GM11168 (cell line): Measurements from ENCODE around the gene PRKAA1.
"Not testable (repeated sequence)": the region's sequence is repeated elsewhere in the genome, so short reads cannot be mapped to it uniquely, and the experiment has no call there.

ENCODE experiments used
- in situ Hi-C: fragments of 300-500 bp; cut with MboI; formaldehyde crosslinking; loops from one replicate; pipeline ENCODE4 v1.12.0; 2022; ENCODE audit warnings: low sequenced_read_pairs; ENCODE audit not compliant: unreplicated experiment

PRKAA1 gene

GRCh38 chr5:40826489-40827187 lies 28.5 kb upstream of the PRKAA1 start:
- in situ Hi-C loops = no loop called here

GRCh38 chr5:40825461-40826043 lies 27.4 kb upstream of the PRKAA1 start:
- in situ Hi-C loops = not testable (repeated sequence)

- in situ Hi-C loops = no loop called here
These were observed 25.3 kb upstream of the PRKAA1 start for GRCh38 chr5:40823459-40823858.

- in situ Hi-C loops = no loop called here
These were observed 15.6 kb upstream of the PRKAA1 start for GRCh38 chr5:40813698-40814281.

GRCh38 chr5:40812125-40812524 lies 14.0 kb upstream of the PRKAA1 start:
- in situ Hi-C loops = no loop called here

- in situ Hi-C loops = no loop called here
These were observed 3.8 kb upstream of the PRKAA1 start for GRCh38 chr5:40801771-40802562.

- in situ Hi-C loops = no loop called here
These were observed 1.1 kb upstream of the PRKAA1 start for GRCh38 chr5:40799258-40799657.

- in situ Hi-C loops = no loop called here
These were observed 632 bp upstream of the PRKAA1 start for GRCh38 chr5:40798801-40799210.

GRCh38 chr5:40797273-40798011 lies 732 bp downstream of the PRKAA1 start:
- in situ Hi-C loops = no loop called here

GRCh38 chr5:40796487-40796889 lies 1.7 kb downstream of the PRKAA1 start:
- in situ Hi-C loops = no loop called here

GRCh38 chr5:40794877-40795276 lies 3.3 kb downstream of the PRKAA1 start:
- in situ Hi-C loops = not testable (repeated sequence)

- in situ Hi-C loops = not testable (repeated sequence)
These were observed 3.8 kb downstream of the PRKAA1 start for GRCh38 chr5:40794340-40794739.

- in situ Hi-C loops = not testable (repeated sequence)
These were observed 5.5 kb downstream of the PRKAA1 start for GRCh38 chr5:40792691-40793090.

GRCh38 chr5:40791715-40792139 lies 6.4 kb downstream of the PRKAA1 start:
- in situ Hi-C loops = no loop called here

GRCh38 chr5:40790947-40791593 lies 7.1 kb downstream of the PRKAA1 start:
- in situ Hi-C loops = no loop called here

GRCh38 chr5:40788941-40789340 lies 9.2 kb downstream of the PRKAA1 start:
- in situ Hi-C loops = not testable (repeated sequence)

- in situ Hi-C loops = no loop called here
These were observed 10.2 kb downstream of the PRKAA1 start for GRCh38 chr5:40787986-40788385.

- in situ Hi-C loops = not testable (repeated sequence)
These were observed 11.5 kb downstream of the PRKAA1 start for GRCh38 chr5:40786664-40787063.

GRCh38 chr5:40784916-40785315 lies 13.3 kb downstream of the PRKAA1 start:
- in situ Hi-C loops = no loop called here
